Parathyroid adenoma (tissue), 2 donors: Measurements from ENCODE around the gene SUN2.
A peak's percentile ranks its signal among the peaks of the same experiment; 100 is the strongest.

Experiments used
- H2AFZ ChIP-seq: fragments of 300-600 bp; sonication (generic); one replicate; pipeline ENCODE4 v1.7.0; 2017; ENCODE audit warnings: antibody characterized with exemption, mild to moderate bottlenecking
- H3K27ac ChIP-seq: fragments of 300-600 bp; sonication (generic); one replicate; pipeline ENCODE4 v1.7.0; 2017
- H3K27me3 ChIP-seq: fragments of 300-600 bp; sonication (generic); one replicate; pipeline ENCODE4 v1.7.0; 2017; ENCODE audit warnings: low read length; ENCODE audit not compliant: control insufficient read depth, insufficient read depth
- H3K36me3 ChIP-seq: fragments of 300-600 bp; sonication (generic); one replicate; pipeline ENCODE4 v1.7.0; 2017; ENCODE audit warnings: low read length; ENCODE audit not compliant: control insufficient read depth, insufficient read depth
- H3K4me1 ChIP-seq: fragments of 300-600 bp; sonication (generic); one replicate; pipeline ENCODE4 v1.7.0; 2017; ENCODE audit warnings: control low read depth
- H3K4me2 ChIP-seq: fragments of 300-600 bp; sonication (generic); one replicate; pipeline ENCODE4 v1.7.0; 2017; ENCODE audit warnings: low read length
- H3K4me3 ChIP-seq: fragments of 300-600 bp; sonication (generic); one replicate; pipeline ENCODE4 v1.7.0; 2017; ENCODE audit warnings: low read depth, low read length
- H3K79me2 ChIP-seq: fragments of 300-600 bp; sonication (generic); one replicate; pipeline ENCODE4 v1.7.0; 2017; ENCODE audit warnings: control low read depth
- H3K9ac ChIP-seq: fragments of 300-600 bp; sonication (generic); one replicate; pipeline ENCODE4 v1.7.0; 2017; ENCODE audit warnings: mild to moderate bottlenecking
- H3K9me3 ChIP-seq: fragments of 300-600 bp; sonication (generic); one replicate; pipeline ENCODE4 v1.7.0; 2017; ENCODE audit warnings: low read length; ENCODE audit not compliant: control insufficient read depth
- TF ChIP-seq, protein P1 (sequence below): fragments of 300-600 bp; sonication (generic); IDR thresholded peaks from one replicate; pipeline ENCODE4 v1.7.0; 2017; ENCODE audit warnings: antibody characterized with exemption, mild to moderate bottlenecking
- donor health status: primary hyperparathyroidism.

The SUN2 gene

GRCh38 chr22:38793317-38793716 lies 37.5 kb upstream of the SUN2 start:
- peak overlapping the region; percentile 75 for H3K27ac ChIP-seq
- no peaks in the 10 kb centered on the region for H3K27me3 ChIP-seq

DNA sequence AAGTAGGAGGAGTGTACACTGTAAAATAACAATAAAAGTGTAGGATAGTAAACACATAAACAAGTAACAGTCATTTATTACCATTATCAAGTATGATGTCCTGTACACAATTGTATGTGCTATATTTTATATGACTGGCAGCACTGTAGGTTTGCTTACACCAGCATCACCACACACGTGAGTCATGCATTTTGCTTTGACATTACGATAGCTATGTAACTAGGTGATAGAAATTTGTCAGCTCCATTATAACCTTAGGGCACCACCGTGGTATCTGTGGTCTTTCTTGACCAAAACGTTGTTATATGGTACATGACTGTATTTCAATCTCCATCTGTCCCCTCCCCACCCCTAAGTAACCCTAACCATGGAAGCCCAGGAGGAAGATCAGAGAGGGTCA lies 37.0 kb upstream of the SUN2 start:
- Histone ChIP-seq H2AFZ (no peak overlapping the region), H3K36me3 (no peaks in the 10 kb centered on the region), H3K79me2 (no peaks in the 10 kb centered on the region), H3K4me1 (peaks cover 7% of the 10 kb centered on the region), H3K9ac (no peak overlapping the region), H3K4me3 (peak overlapping the region; percentile 92), H3K27ac (no peak overlapping the region), H3K27me3 (no peaks in the 10 kb centered on the region), H3K9me3 (no peaks in the 10 kb centered on the region), H3K4me2 (peak overlapping the region; percentile 90)
- TF ChIP-seq, protein P1, sequence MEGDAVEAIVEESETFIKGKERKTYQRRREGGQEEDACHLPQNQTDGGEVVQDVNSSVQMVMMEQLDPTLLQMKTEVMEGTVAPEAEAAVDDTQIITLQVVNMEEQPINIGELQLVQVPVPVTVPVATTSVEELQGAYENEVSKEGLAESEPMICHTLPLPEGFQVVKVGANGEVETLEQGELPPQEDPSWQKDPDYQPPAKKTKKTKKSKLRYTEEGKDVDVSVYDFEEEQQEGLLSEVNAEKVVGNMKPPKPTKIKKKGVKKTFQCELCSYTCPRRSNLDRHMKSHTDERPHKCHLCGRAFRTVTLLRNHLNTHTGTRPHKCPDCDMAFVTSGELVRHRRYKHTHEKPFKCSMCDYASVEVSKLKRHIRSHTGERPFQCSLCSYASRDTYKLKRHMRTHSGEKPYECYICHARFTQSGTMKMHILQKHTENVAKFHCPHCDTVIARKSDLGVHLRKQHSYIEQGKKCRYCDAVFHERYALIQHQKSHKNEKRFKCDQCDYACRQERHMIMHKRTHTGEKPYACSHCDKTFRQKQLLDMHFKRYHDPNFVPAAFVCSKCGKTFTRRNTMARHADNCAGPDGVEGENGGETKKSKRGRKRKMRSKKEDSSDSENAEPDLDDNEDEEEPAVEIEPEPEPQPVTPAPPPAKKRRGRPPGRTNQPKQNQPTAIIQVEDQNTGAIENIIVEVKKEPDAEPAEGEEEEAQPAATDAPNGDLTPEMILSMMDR: no peak

More at GRCh38 chr22:38793317-38793716, 37.5 kb upstream of the SUN2 start:
- no peaks in the 10 kb centered on the region for H3K36me3 ChIP-seq
- no peaks in the 10 kb centered on the region for H3K79me2 ChIP-seq
- TF ChIP-seq, protein P1: no peak
- H3K4me2 ChIP-seq: peak overlapping the region; percentile 90
- peak overlapping the region; percentile 76 for H3K9ac ChIP-seq
- peak overlapping the region; percentile 82 for H2AFZ ChIP-seq
- no peaks in the 10 kb centered on the region for H3K9me3 ChIP-seq
- H3K4me3 ChIP-seq: peak overlapping the region; percentile 92
- H3K4me1 ChIP-seq: peaks cover 7% of the 10 kb centered on the region

- Histone ChIP-seq H3K4me3 (no peak overlapping the region), H3K27ac (no peak overlapping the region)
- TF ChIP-seq, protein P1: no peak
Measured at GRCh38 chr22:38789606-38790005, 33.8 kb upstream of the SUN2 start.

GRCh38 chr22:38788846-38789245 lies 33.0 kb upstream of the SUN2 start:
- peak overlapping the region; percentile 13 for H3K4me2 ChIP-seq
- H3K4me3 ChIP-seq: no peak overlapping the region
- H3K27ac ChIP-seq: peak overlapping the region; percentile 29
- no peaks in the 10 kb centered on the region for H3K27me3 ChIP-seq
- H3K4me1 ChIP-seq: peaks cover 3% of the 10 kb centered on the region
- no peak overlapping the region for H3K9ac ChIP-seq
- TF ChIP-seq, protein P1: no peak
- no peak overlapping the region for H2AFZ ChIP-seq
- H3K9me3 ChIP-seq: no peaks in the 10 kb centered on the region
- H3K36me3 ChIP-seq: no peaks in the 10 kb centered on the region
- peaks cover 2% of the 10 kb centered on the region for H3K79me2 ChIP-seq

More at GRCh38 chr22:38789606-38790005, 33.8 kb upstream of the SUN2 start:
- Histone ChIP-seq H3K4me1 (peaks cover 7% of the 10 kb centered on the region), H3K27me3 (no peaks in the 10 kb centered on the region), H3K36me3 (no peaks in the 10 kb centered on the region), H3K79me2 (peaks cover 2% of the 10 kb centered on the region), H3K9me3 (no peaks in the 10 kb centered on the region), H2AFZ (no peak overlapping the region), H3K4me2 (no peak overlapping the region), H3K9ac (no peak overlapping the region)

DNA sequence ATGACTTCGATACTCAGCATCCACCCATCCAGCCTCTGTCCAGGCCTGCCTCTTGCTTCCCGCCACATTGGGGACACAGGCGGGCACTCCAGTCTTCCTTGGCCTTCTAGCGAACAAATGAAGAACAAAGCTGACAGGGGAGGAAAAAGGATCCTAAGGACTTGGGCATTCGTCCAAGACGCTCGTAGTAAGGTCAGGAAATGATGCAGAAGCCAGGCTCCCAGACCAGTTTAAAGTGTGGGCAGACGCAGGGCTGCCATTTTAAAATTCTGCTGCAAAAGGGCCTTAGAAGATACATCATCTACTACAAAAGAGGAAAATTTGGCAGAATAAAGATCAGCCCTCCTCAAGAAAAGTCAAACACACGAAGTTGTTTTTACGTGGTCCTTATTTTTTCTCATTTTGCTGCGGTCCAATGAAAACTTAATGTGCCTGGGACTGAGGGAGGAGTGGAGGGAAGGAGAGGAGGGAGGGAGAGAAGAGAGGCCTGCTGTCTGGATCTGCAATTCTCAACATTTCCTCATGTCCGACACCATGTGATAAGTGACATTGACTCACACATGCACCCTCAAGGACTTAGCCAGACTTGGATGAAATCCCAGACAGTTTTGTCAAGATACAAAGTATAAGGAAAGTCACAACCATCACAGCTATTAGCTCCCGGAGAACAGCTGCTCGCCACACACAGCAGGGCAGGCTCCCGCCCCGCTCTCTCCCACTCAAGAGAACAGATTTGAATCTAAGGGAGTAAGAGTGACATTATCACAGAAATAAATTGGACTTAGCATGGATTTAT lies 32.4 kb upstream of the SUN2 start:
- H3K4me1 ChIP-seq: peaks cover 3% of the 10 kb centered on the region
- H3K27me3 ChIP-seq: no peaks in the 10 kb centered on the region
- H3K36me3 ChIP-seq: no peaks in the 10 kb centered on the region
- H3K4me2 ChIP-seq: peak overlapping the region; percentile 13
- peak overlapping the region; percentile 29 for H3K27ac ChIP-seq
- no peak overlapping the region for H2AFZ ChIP-seq
- H3K79me2 ChIP-seq: peaks cover 2% of the 10 kb centered on the region
- H3K4me3 ChIP-seq: no peak overlapping the region
- TF ChIP-seq, protein P1: no peak
- no peaks in the 10 kb centered on the region for H3K9me3 ChIP-seq
- H3K9ac ChIP-seq: no peak overlapping the region
